SK-N-SH (cell line): ENCODE measurements around the gene ELP1.

ENCODE experiments used
- EZH2phosphoT487 ChIP-seq: fragments of 200-600 bp; sonication (generic); IDR thresholded peaks from 2 replicates; pipeline ENCODE4 v1.6.1; 2017; ENCODE audit warnings: low read depth, mixed run types, mild to moderate bottlenecking, antibody characterized with exemption, moderate library complexity, borderline replicate concordance
- PBX3 ChIP-seq: IDR thresholded peaks from 2 replicates; pipeline ENCODE4; 2012

DNA sequence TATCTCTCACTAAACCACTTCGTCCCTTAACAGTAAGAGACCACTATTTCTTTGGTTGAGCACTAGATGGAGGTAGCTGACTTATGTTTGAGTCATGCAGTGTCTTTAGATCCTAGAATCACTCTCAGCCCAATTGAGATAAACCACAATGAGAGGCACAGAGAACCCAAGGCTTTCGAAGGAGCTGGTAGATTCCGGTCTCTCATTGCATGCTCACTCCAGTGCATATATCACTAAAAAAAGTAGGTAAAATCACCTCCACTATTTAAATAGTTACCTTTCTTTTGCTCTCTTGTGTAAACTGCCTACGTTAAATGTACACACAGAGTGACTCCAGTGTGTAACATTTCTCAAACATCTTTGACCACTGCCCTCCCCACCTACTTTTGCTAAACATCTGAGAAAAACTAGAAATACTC lies 44.3 kb downstream of the ELP1 start:
- TF ChIP-seq PBX3 (no peak), EZH2phosphoT487 (no peak)
